Glutamatergic neuron (in vitro differentiated cells): ENCODE measurements around the gene LLGL2. TPM values are rescaled to one million over a fixed set of nuclear protein-coding genes. Genes with fewer than 3 reads are reported as not detected.

Experiments
- DNase-seq: peaks from one replicate; pipeline ENCODE4 v3.0.0; 2022
- H3K27ac Mint-ChIP-seq: one replicate; pipeline ENCODE4 v1.8.0; 2020; ENCODE audit warnings: mild to moderate bottlenecking, mixed read lengths, inconsistent platforms; ENCODE audit not compliant: unreplicated experiment
- H3K27me3 Mint-ChIP-seq: one replicate; pipeline ENCODE4 v1.8.0; 2020; ENCODE audit warnings: mild to moderate bottlenecking, moderate library complexity, mixed read lengths, inconsistent platforms; ENCODE audit not compliant: unreplicated experiment
- H3K36me3 Mint-ChIP-seq: one replicate; pipeline ENCODE4 v1.8.0; 2020; ENCODE audit warnings: mild to moderate bottlenecking, mixed read lengths, inconsistent platforms; ENCODE audit not compliant: unreplicated experiment
- H3K4me1 Mint-ChIP-seq: one replicate; pipeline ENCODE4 v1.8.0; 2020; ENCODE audit warnings: mild to moderate bottlenecking, low read depth, mixed read lengths, inconsistent platforms; ENCODE audit not compliant: unreplicated experiment
- H3K4me3 Mint-ChIP-seq: one replicate; pipeline ENCODE4 v1.8.0; 2020; ENCODE audit warnings: mild to moderate bottlenecking, mixed read lengths, inconsistent platforms; ENCODE audit not compliant: unreplicated experiment
- H3K9me3 Mint-ChIP-seq: one replicate; pipeline ENCODE4 v1.8.0; 2020; ENCODE audit warnings: mild to moderate bottlenecking, moderate library complexity, mixed read lengths, inconsistent platforms; ENCODE audit not compliant: unreplicated experiment
- CTCF ChIP-seq: fragments of 200-600 bp; sonication (generic); IDR thresholded peaks from one replicate; pipeline ENCODE4 v1.5.0; 2021; ENCODE audit not compliant: partially characterized antibody, unreplicated experiment
- total RNA-seq: library from RNA; stranded (reverse); fragmentation: NEBNext Ultra II Directional; extraction: Animal tissue kit (Norgen Biotek cat#: 25700); gene quantifications from one replicate; pipeline ENCODE4 v1.2.1, GENCODE V29; 2021; ENCODE audit not compliant: unreplicated experiment

Gene LLGL2
- total RNA-seq, 1 donor from 2014 or later: 4.8 TPM

GRCh38 chr17:75521290-75521689, 4.2 kb upstream of the LLGL2 start:
- Mint-ChIP-seq H3K9me3 (peaks cover 8% of the 10 kb centered on the region), H3K36me3 (no peaks in the 10 kb centered on the region), H3K27me3 (peaks cover 5% of the 10 kb centered on the region), H3K4me1 (no peaks in the 10 kb centered on the region), H3K4me3 (no peak overlapping the region), H3K27ac (no peak overlapping the region)
- TF ChIP-seq CTCF: no peak
- DNase-seq: no peak

DNA sequence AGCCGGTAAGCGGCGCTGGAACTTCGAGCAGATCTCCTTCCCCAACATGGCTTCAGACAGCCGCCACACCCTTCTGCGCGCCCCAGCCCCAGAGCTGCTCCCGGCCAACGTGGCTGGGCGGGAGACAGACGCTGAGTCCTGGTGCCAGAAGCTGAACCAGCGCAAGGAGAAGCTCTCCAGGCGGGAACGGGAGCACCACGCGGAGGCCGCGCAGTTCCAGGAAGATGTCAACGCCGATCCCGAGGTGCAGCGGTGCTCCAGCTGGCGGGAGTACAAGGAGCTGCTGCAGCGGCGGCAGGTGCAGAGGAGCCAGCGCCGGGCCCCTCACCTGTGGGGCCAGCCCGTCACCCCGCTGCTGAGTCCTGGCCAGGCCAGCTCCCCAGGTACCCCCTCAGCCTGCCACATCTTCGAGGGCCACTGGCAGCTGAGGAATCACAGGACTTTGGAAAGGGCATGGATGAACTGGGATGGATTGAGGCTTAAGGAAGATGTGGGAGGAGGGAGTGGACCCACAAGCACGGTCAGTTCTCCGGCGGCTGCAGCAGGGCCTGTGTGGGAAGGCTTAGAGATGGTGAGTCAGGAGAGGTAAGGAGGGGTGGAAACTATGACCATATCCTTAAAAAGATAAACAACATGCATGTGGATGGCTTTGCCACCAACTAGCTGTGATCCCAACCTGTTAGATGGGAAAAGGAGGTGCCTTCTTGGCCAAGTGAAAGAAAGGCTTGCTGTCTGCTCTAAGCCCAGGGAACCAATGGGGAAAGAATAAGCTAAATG, 3.4 kb upstream of the LLGL2 start:
- TF ChIP-seq CTCF: no peak
- peaks cover 8% of the 10 kb centered on the region for H3K9me3 Mint-ChIP-seq
- H3K4me3 Mint-ChIP-seq: no peak overlapping the region
- H3K27ac Mint-ChIP-seq: no peak overlapping the region
- H3K36me3 Mint-ChIP-seq: no peaks in the 10 kb centered on the region
- H3K27me3 Mint-ChIP-seq: peaks cover 4% of the 10 kb centered on the region
- H3K4me1 Mint-ChIP-seq: no peaks in the 10 kb centered on the region
- DNase-seq: no peak

DNA sequence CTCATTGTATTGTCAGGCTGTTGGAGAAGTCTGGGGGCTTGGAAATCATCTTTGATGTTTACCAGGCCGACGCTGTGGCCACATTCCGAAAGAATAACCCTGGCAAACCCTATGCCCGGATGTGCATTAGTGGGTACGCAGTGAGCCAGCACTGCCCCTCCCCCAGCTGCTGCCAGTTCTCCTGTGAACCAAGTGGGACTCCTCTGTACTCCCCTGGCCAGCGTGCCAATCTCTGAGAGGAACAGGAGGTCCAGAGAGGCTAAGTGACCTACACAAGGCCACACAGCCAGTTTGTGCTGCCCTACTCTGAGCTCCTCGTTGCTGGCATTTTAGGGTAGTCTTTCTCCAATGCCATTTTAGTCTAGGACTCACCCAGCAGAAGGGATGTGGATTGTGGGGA, 1.9 kb upstream of the LLGL2 start:
- Mint-ChIP-seq H3K27ac (no peak overlapping the region), H3K4me1 (no peaks in the 10 kb centered on the region), H3K27me3 (peaks cover 3% of the 10 kb centered on the region), H3K4me3 (no peak overlapping the region), H3K36me3 (no peaks in the 10 kb centered on the region), H3K9me3 (peaks cover under 1% of the 10 kb centered on the region)
- TF ChIP-seq CTCF: no peak
- no peak for DNase-seq

- H3K27ac Mint-ChIP-seq: no peak overlapping the region
These were observed 1.1 kb upstream of the LLGL2 start for GRCh38 chr17:75524269-75524969.

More at GRCh38 chr17:75524269-75524969, 1.1 kb upstream of the LLGL2 start:
- Mint-ChIP-seq H3K27me3 (peaks cover 3% of the 10 kb centered on the region), H3K4me1 (no peaks in the 10 kb centered on the region), H3K9me3 (no peaks in the 10 kb centered on the region), H3K36me3 (no peaks in the 10 kb centered on the region), H3K4me3 (no peak overlapping the region)
- DNase-seq: no peak
- TF ChIP-seq CTCF: no peak
